Measurements from ENCODE around the gene GARIN5B.

DNA sequence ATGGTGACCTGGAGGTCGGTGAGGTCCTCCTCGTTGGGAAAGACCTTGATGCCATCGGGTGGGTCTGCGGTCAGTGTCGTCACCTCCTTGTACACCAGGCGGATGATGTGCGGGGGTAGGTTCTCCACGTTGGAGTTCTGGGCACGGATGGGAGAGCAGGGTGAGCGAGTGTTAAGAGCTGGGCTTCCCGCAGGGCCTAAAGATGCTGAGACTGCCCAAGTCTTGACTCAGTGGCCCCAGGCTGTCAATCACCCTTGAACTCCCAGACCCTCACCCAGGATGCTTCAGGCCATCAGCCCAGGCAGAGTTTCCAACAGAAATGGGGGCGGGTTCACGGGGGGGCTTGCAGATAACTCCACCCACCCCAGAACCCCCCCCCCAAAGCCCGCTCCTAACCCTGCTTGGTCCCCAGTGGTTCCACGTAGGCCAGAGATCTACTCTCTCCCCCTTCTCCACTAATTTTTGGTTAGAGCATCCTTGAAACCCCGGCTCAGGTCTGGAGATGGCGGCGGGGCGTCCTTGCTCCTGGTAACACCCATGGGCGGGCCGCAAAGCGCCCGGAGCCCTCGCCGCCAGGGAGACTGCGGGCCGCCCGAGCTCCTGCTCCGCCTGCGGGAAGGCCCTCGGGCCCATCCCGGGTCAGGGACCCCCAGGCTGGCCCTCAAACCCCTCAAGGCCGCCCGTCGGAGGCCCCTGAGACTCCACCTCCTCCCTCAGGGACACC, 43.9 kb upstream of the GARIN5B start:
- TF ChIP-seq, protein P1, sequence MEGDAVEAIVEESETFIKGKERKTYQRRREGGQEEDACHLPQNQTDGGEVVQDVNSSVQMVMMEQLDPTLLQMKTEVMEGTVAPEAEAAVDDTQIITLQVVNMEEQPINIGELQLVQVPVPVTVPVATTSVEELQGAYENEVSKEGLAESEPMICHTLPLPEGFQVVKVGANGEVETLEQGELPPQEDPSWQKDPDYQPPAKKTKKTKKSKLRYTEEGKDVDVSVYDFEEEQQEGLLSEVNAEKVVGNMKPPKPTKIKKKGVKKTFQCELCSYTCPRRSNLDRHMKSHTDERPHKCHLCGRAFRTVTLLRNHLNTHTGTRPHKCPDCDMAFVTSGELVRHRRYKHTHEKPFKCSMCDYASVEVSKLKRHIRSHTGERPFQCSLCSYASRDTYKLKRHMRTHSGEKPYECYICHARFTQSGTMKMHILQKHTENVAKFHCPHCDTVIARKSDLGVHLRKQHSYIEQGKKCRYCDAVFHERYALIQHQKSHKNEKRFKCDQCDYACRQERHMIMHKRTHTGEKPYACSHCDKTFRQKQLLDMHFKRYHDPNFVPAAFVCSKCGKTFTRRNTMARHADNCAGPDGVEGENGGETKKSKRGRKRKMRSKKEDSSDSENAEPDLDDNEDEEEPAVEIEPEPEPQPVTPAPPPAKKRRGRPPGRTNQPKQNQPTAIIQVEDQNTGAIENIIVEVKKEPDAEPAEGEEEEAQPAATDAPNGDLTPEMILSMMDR (IDR thresholded peaks at IDR 0.05): no peak
- TF ChIP-seq POLR2A (IDR thresholded peaks at IDR 0.05) (no peak), POLR2AphosphoS5 (IDR thresholded peaks at IDR 0.05) (no peak)

Data from prostate gland (tissue), 2 donors.